ENCODE results near the gene LGALS9B.
"Not testable (repeated sequence)": the region's sequence is repeated elsewhere in the genome, so short reads cannot be mapped to it uniquely, and the experiment has no call there.

Gene LGALS9B

GRCh38 chr17:20467447-20467846, at the start of gene LGALS9B:
TSS of gene LGALS9B (minus strand) at chr17:20467539. CDS start at chr17:20467470, 69 bp downstream.
- DNase-seq, result not testable (repeated sequence)

- DNase-seq, result not testable (repeated sequence)
Observed at GRCh38 chr17:20516986-20517385, 49.6 kb upstream of the LGALS9B start.

GRCh38 chr17:20515099-20515498, 47.8 kb upstream of the LGALS9B start:
- not testable (repeated sequence) for DNase-seq

- DNase-seq, result not testable (repeated sequence)
Observed at GRCh38 chr17:20513539-20513938, 46.2 kb upstream of the LGALS9B start.

GRCh38 chr17:20512378-20512777, 45.0 kb upstream of the LGALS9B start:
- DNase-seq, result not testable (repeated sequence)

GRCh38 chr17:20511778-20512177, 44.4 kb upstream of the LGALS9B start:
- not testable (repeated sequence) for DNase-seq

GRCh38 chr17:20505333-20505732, 38.0 kb upstream of the LGALS9B start:
- not testable (repeated sequence) for DNase-seq

GRCh38 chr17:20504388-20505066, 37.2 kb upstream of the LGALS9B start:
- DNase-seq, result not testable (repeated sequence)

- not testable (repeated sequence) for DNase-seq
Observed at GRCh38 chr17:20501896-20502295, 34.6 kb upstream of the LGALS9B start.

- DNase-seq, result not testable (repeated sequence)
Observed at GRCh38 chr17:20500346-20500745, 33.0 kb upstream of the LGALS9B start.

- DNase-seq, result not testable (repeated sequence)
Observed at GRCh38 chr17:20495420-20495819, 28.1 kb upstream of the LGALS9B start.

GRCh38 chr17:20494735-20495134, 27.4 kb upstream of the LGALS9B start:
- DNase-seq, result not testable (repeated sequence)

- not testable (repeated sequence) for DNase-seq
Observed at GRCh38 chr17:20494147-20494546, 26.8 kb upstream of the LGALS9B start.

GRCh38 chr17:20492971-20493370, 25.6 kb upstream of the LGALS9B start:
- DNase-seq, result not testable (repeated sequence)

- not testable (repeated sequence) for DNase-seq
Observed at GRCh38 chr17:20492099-20492498, 24.8 kb upstream of the LGALS9B start.

- not testable (repeated sequence) for DNase-seq
Observed at GRCh38 chr17:20484930-20485329, 17.6 kb upstream of the LGALS9B start.

- not testable (repeated sequence) for DNase-seq
Observed at GRCh38 chr17:20479889-20480591, 12.7 kb upstream of the LGALS9B start.

- DNase-seq, result not testable (repeated sequence)
Observed at GRCh38 chr17:20477398-20478071, 10.2 kb upstream of the LGALS9B start.

- not testable (repeated sequence) for DNase-seq
Observed at GRCh38 chr17:20475137-20475831, 7.9 kb upstream of the LGALS9B start.

- DNase-seq, result not testable (repeated sequence)
Observed at GRCh38 chr17:20474081-20474480, 6.7 kb upstream of the LGALS9B start.

- DNase-seq, result not testable (repeated sequence)
Observed at GRCh38 chr17:20469946-20470345, 2.6 kb upstream of the LGALS9B start.

GRCh38 chr17:20469107-20469506, 1.8 kb upstream of the LGALS9B start:
- not testable (repeated sequence) for DNase-seq

GRCh38 chr17:20466999-20467398, 340 bp downstream of the LGALS9B start:
- not testable (repeated sequence) for DNase-seq

Data from CD4-positive, alpha-beta T cell treated with Interleukin-1 beta for 1 hour (primary cell).